A673 (cell line): ENCODE results near the gene ITPR2.

ENCODE experiments used
- CTCF ChIP-seq: fragments of 300-800, 200-600 bp; sonication (generic); conservative IDR thresholded peaks from 2 replicates; pipeline ENCODE4 v1.5.1; 2017; ENCODE audit warnings: low read depth, mild to moderate bottlenecking, antibody characterized with exemption, low read length, moderate library complexity, mixed read lengths
- EZH2 ChIP-seq: fragments of 200-600 bp; sonication (generic); IDR thresholded peaks from 2 replicates; pipeline ENCODE4 v1.6.1; 2017; ENCODE audit warnings: borderline replicate concordance, low read depth, mild to moderate bottlenecking, mixed read lengths, antibody characterized with exemption, low read length; ENCODE audit not compliant: poor library complexity, severe bottlenecking

GRCh38 chr12:26359576-26359975 lies 473.4 kb downstream of the ITPR2 start:
- TF ChIP-seq EZH2, result no peak
- no peak for TF ChIP-seq CTCF
